RKO (cell line): ENCODE measurements around the gene PTGDS.
A peak's percentile ranks its signal among the peaks of the same experiment; 100 is the strongest.

Experiments
- DNase-seq: peaks from one replicate; pipeline ENCODE4 v3.0.0-alpha.2; 2016; ENCODE audit warnings: low spot score

The PTGDS gene

DNA sequence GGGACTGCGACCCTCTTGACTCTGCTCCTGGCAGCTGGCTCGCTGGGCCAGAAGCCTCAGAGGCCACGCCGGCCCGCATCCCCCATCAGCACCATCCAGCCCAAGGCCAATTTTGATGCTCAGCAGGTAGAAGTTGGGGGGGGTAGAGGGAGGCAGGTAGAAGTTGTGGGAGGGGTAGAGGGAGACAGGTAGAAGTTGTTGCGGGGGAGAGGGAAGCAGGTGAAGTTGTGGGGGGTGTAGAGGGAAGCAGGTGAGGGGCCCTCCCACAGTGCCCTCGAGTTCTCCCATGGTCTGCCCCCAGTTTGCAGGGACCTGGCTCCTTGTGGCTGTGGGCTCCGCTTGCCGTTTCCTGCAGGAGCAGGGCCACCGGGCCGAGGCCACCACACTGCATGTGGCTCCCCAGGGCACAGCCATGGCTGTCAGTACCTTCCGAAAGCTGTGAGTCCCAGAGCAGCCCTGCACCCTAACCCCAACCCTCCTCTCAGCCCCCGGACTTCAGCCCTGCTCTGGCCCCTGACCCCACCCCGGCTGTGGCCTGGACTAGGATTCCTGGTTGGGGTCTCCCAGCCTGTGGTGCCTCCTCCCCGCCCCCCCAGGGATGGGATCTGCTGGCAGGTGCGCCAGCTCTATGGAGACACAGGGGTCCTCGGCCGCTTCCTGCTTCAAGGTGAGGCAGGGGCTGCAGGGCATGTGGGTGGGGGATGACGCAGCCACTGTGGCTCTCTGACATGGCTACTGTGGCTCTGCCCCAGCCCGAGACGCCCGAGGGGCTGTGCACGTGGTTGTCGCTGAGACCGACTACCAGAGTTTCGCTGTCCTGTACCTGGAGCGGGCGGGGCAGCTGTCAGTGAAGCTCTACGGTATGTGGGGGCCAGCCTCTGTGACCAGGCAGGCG, 31.7 kb upstream of the PTGDS start:
- DNase-seq, result no peak

DNA sequence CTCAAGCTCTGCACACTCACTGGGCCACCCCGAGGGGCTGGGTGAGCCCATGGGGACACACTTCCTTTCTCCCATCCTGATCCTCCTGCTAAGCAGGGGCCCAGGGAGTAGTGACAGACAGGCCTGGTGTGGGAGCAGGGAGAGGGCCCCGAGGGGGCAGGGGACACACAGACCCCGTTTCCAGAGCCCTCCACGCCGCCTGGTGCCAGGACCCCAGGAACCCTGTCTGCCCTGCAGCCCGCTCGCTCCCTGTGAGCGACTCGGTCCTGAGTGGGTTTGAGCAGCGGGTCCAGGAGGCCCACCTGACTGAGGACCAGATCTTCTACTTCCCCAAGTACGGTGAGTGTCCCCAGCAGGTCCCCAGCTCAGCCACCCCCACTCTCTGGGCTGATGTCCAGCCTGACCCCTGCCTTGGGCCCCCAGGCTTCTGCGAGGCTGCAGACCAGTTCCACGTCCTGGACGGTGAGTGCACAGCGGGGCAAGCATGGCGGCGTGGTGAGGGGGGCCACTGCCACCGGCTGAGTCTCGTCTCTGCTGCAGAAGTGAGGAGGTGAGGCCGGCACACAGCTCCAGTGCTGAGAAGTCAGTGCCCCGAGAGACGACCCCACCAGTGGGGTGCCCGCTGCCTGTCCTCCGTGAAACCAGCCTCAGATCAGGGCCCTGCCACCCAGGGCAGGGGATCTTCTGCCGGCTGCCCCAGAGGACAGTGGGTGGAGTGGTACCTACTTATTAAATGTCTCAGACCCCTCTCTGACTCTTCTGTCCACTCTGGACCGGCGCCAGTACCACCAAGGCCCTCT, 30.9 kb upstream of the PTGDS start:
- no peak for DNase-seq

DNA sequence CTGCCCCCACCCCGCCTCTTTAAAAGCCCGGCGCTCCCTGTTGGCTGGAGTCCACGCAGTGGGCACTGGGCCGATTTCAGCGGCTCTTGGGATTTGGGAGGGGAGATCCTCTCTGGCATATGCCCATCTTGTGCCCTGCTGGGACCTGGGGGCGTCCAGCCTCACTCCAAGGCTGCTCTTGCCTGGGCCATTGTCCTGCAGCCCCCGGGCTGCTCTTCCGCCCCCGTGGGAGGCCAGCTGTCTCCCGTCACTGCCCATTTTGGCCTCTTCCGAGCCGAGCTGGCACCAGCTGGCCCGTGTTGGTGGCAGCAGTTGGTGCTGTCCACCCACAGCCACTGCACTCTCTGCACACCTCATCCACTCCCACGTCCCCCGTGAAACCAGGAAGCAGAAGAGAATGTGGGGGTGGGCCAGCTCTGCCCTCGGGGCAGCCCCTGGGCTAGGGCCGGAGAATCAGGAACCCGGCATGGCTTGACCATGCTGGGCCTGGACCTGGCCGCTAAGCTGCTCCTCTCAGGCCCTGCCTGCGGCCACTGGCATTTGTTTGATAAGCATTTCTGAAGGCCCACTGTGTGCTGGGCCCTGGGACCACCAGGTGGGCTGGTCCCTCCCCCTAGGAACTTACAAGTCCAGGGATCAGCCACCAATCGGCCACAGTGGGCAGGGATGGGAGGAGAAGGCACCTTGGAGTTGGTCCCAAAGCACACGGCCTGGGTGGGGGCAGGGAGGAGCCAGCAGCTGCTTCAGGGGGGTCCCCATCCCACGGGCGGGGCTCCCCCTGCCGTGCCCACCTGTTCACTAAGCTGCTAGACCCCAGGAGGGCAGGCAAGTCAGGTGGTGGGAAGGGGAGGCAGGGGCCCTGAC, 30.0 kb upstream of the PTGDS start:
- DNase-seq, result no peak

DNA sequence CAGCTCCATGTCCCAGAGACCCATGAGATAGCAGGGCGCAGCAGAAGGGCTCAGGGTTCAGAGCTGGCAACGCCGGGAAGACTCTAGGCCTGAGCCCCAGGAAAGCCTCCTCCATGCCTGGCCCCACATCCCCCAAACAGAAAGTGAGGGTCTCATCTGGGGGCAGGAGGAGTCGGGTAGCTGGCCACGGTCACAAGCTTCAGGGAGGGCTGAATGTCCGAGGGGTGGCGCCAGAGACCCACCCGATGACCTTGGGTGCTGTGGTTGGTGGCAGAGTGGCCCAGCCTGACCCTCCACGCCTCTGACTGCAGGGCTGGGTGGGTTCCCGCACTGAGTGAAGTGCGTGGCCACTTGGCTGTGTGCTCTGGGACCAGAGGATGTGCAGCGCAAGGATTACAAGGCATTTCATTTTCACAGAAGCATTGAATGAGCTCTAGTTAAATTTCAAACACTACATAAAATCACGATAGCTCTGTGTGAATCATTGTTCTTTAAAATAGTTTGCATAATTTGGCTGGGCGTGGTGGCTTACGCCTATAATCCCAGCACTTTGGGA, 29.3 kb upstream of the PTGDS start:
- DNase-seq, result peak; percentile 44

DNA sequence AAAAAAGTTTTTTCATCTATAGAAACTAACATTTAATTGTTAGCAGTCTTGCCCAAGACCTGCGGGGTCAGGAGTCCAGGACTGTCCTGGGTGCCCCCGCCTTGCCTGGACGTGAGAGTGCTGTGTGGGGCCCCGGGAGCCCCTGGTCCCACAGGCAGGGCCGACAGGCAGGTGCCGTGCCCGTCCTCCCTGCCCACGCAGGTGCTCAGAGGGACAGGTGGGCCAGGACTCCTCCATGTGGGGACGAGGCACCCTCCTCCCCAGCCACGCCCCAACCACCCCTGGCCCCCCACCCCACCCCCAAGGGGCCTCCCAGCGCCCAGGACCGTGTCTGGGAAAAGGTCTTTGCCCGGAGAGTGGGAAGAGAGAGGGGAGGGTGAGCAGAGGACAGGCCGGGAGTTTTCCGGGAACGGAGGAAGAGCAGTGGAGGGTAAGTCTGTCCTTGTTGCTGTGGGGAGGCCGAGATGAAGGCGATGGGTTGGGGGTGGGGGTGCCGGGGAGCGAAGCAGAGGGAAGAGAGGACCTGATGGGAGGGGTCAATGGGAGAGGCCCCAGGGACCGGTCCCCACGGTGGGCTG, 28.0 kb upstream of the PTGDS start:
- no peak for DNase-seq

DNA sequence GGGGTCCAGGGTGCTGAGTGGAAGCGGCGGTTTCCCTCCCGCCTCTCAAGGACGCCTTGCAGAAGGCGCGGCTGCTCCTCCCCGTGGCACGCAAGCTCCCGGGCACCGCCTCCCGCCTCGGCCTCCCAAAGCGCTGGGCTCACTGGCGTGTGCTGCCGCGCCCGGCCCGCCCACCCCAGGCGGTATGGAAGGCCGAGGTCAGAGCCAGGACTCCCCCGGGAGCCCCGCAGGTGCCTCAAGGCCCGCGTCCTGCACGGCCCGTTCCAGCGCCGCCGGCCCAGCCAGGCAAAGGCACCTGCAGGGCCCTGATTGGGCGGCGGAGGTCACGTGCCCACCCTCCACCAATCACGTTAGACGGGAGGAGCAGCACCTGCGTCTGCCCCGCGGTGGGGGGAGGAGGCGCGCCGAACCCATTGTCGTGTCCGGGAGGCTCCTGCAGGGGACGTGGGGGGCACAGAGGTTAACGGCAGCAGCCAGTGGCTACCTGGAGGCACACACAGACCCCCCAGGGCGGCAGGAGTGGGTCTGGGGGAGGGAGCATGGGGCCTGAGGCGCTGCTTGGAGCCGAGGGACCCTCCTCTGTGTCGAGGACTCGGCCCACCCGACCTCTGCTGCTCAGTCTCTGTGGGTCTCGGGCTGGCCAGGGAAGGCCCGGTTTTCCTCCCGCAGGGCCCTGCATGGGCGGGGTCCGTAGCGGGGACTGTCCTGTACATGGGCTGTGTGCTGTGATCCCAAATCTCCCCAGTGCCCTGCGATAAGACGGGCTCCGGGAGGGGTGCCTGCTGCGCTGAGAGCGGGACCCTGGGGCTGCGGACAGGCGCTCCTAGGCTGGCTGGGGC, 27.3 kb upstream of the PTGDS start:
- DNase-seq, result peak; percentile 93

DNA sequence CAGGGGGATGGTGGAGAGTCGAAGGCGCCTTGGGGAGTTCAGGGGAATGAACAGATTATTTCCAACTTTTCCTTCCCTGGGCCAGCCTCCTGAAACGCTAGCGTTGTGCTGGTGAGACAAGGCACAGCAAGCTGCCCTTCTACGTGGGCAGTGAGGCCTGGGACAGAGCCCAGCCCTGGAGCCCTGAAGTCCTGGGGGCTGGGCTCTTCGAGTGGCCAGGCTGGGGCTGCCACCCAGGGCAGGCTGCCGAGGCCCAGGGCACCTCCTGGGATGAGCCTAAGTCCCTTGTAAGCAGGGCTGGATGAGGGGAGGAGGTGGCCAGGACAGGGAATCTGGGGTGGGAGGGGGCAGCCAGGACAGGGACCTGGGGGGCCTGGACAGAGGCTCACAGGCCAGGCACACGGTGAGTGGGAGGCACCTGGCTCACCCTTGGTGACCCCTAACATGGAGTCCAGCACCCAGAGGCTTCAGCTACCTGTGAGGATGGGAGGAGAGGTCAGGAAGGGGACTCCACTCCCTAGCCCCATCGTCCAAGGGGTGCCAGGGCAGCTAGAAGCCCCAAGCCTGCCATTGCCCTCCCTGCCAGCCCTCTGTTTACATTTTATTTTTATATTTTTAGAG, 26.5 kb upstream of the PTGDS start:
- peak; percentile 36 for DNase-seq

DNA sequence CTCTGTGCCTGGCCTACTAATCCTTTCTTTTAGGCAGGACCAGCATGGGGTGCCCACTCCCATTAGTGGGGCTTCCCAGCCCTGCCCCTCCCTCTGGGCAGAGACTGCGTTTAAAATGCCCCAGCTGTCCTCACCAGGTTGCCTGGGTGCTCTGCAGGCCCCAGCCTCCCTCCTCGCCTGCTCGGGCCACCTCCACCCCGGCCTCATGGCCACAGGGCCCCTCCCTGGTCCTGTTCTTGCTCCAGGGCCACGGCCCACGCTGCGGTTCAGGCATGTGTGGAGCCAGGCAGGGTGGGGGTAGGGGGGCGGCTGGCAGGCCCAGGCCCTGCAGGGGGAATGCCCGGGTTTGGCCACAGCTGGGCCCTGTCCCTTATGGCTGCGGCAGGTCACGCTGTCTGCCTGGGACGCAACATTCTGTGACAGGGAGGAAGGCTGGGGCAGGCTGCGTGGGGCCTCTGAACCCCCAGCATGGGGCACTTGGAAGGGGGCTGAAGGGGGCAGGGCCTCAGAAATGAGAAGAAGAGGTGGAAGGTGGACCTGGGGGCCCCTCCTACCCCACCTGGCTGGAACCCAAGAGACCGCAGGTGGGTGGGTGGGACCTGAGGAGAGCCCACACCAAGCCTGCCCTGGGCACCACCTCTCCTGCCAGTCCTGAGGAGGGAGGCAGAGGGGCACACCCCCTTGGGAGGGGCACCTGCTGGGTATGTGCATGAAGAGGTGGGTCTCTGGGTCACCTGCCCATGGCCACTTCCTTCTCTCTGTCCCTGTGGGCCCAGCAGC, 25.6 kb upstream of the PTGDS start, which contains the start of gene LCN12:
Gene LCN12, plus strand, starts transcription at position 733 of the 780 bp plus-strand sequence. CDS start 55 bp downstream, outside the sequence.
- no peak for DNase-seq

DNA sequence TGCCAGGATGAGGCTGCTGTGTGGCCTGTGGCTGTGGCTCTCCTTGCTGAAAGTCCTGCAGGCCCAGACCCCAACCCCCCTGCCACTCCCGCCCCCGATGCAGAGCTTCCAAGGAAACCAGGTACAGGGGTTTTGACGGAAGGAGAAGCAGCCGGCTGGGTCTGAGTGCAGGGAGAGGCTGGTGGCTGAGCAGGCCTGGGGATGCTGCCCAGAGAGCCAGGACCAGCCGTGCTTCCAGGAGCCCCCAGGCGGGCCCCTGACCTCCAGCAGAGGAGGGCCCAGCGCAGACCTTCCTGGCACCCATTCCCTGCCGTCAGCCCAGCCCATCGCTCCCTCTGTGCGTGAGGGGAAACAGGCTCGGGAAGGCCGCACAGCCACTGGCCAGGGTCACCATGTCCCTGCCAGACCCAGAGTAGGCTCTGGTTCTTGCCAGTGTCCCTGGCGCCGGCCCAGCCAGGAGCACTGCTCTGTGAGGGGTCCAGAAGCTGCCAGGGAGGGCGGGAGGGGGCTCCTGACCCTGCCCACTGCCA, 24.9 kb upstream of the PTGDS start:
- no peak for DNase-seq

DNA sequence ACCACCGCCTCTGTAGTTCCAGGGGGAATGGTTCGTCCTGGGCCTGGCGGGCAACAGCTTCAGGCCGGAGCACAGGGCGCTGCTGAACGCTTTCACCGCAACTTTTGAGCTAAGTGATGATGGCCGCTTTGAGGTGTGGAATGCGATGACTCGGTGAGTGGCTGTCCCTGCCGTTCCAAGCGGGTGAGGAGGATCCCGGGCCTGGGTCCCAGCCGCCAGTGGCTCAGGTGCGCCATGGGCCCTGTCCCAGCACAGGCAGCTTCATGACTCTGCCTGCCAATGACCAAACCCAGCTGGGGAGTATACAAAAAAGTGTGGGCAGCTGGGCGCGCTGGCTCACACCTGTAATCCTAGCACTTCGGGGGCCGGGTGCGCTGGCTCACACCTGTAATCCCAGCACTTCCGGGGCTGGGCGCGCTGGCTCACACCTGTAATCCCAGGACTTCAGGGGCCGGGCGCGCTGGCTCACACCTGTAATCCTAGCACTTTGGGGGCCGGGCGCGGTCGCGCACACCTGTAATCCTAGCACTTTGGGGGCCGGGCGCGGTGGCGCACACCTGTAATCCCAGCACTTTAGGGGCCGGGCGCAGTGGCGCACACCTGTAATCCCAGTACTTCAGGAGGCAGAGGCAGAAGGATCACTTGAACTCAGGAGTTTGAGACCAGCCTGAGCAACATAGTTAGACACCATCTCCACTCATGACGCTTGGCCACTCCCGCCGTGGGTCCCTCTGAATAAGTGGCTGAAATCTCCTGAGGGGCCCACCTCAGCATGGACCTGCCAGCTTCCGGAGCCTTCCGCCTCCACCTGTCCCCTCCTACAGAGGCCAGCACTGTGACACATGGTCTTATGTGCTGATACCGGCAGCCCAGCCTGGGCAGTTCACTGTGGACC, 24.2 kb upstream of the PTGDS start:
- no peak for DNase-seq

DNA sequence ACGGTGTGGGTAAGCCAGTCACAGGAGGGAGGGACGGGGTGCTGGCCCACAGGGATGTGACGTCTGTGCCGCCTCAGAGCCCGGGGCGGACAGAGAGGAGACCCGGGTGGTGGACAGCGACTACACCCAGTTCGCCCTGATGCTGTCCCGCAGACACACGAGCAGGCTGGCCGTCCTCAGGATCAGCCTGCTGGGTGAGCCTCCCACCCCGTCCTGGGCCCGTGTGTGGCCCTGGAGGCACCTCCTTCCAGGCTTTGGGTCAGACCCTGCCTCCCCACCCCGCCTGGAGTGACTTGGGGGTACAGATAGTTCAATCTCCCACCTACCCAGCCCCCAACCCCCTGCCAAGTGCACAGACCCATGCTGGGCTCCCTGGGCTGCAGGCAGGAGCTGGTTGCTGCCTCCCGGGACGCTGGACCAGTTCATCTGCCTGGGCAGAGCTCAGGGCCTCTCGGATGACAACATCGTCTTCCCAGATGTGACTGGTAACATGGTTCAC, 23.5 kb upstream of the PTGDS start:
- no peak for DNase-seq

DNA sequence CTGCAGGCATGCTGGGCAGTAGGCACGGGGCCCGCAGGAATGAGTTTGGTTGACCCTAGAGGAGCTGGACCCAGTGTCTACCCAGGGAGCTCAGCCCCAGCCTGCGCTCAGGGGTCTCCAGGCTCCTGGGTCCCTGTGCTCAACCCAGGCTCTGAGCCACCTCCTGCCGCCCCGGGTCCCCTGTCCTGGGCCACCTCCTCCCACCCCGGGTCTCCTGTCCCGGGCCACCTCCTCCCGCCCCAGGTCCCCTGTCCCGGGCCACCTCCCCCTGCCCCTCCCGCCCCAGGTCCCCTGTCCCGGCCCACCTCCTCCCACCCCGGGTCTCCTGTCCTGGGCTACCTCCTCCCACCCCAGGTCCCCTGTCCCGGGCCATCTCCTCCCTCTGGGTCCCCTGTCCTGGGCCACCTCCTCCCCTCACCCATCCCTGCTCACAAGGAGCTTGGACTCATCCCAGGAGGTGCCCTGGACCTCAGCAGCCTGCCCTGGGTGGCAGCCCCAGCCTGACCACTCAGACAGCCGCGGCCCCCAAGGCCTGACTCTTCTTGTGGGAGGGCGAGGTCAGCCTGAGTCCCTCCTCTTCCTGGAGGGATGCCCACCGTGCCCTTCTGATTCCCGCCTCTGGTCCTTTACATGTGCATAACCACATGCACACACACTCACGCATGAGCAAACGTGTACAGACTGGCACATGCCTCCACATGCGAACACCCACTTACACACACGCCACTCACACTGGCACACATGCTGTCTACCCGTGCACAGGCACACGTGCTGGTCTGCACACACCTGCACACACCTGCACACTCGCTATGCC, 22.8 kb upstream of the PTGDS start:
- DNase-seq, result no peak

DNA sequence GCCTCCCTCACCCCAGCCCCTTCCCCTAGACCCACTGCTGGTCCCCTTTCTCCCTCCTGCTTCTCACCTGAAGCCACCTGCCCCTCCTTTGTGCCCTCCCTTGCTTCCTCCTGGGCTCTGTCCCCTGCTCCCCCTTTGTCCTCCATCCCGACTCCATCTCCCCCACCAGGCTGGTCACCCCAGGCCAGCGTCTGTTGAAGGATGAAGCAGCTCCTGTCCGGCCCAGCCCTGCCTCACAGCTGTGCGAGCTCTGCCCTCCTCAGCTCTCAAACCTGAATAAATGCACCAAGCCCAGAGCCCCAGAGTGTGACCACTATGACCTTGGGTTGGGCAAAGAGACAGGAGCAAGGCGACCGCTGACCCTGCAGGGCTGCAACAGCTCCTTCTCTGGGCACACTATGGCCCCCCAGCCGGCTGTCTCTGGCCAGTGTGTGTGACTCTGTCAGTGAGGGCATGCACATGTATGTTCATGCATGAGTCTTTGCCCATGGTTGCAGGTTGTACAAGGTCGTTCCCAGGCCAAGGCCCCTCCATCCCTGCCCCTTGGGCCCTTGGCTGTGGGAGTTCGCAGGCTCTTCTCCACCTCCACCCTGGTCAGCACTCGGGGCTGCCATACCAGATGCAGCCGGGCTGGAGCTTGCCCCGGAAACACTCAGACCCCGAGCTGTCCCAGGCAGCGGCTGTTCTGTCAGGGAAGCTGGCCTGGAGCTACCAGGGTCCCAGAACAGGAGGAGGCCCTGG, 21.9 kb upstream of the PTGDS start:
- DNase-seq, result no peak

DNA sequence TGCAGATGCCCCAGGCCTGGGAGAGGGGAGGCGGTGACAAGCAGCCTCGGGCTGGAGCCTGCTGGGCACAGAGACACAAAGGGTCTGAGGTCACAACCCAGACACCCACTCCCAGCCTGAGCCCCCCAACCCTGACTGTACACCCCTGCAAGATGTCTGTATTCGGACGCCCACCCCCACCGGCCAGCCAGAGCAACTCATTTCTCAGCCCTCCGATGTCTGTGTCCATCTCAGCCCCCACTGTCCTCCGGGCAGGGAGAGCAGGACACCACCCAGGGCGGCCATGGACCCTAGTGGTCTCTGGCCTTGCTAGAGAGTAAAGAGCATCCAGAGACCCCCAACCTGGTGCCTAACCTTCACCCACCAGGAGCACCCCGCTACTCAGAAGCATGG, 21.4 kb upstream of the PTGDS start:
- no peak for DNase-seq

DNA sequence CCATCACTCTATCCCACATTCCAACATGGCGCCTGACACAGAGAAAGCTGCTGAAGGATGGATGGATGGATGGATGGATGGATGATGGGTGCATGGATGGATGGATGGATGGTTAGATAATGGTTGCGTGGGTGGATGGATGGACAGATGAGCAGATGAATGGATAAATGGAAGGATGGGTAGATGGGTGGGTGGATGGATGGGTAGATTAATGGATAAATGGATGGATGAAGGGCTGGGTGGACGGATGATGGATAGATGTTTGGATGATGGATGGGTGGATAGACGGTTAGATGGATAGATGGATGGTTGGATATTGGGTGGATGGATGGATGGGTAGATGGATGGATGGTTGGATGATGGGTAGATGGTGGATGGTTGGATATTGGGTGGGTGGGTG, 20.7 kb upstream of the PTGDS start:
- DNase-seq, result no peak

DNA sequence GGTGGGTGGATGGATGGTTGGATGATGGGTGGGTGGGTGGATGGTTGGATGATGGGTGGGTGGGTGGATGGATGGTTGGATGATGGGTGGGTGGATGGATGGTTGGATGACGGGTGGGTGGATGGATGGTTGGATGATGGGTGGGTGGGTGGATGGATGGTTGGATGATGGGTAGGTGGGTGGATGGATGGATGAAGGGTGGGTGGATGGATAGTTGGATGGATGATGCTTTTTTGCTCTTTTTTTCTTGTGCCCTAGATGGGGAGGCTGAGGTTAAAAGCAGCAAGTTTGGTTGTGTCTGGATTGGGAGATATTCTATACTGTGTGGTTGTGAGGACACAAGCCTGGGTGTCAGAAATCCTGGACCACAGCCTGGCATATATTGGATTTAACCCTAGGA, 19.8 kb upstream of the PTGDS start:
- no peak for DNase-seq
